GM13977 (cell line): ENCODE data around the gene COL2A1.

Experiments used
- DNase-seq: peaks from one replicate; pipeline ENCODE4 v3.0.0; 2012; ENCODE audit warnings: low spot score
- in situ Hi-C: fragments of 300-500 bp; cut with MboI; formaldehyde crosslinking; loops from one replicate; pipeline ENCODE4 v1.12.0; 2022; ENCODE audit warnings: low sequenced_read_pairs, low pct_unique_long_range_greater_than_20kb, mixed read lengths, inconsistent platforms; ENCODE audit not compliant: unreplicated experiment
- TF ChIP-seq, protein P1 (sequence below): IDR thresholded peaks from 2 replicates; pipeline ENCODE4 v1.5.1; 2012; ENCODE audit warnings: mild to moderate bottlenecking, control low read depth; ENCODE audit not compliant: insufficient read depth; ENCODE audit errors: extremely low read depth, missing control alignments

COL2A1 gene

DNA sequence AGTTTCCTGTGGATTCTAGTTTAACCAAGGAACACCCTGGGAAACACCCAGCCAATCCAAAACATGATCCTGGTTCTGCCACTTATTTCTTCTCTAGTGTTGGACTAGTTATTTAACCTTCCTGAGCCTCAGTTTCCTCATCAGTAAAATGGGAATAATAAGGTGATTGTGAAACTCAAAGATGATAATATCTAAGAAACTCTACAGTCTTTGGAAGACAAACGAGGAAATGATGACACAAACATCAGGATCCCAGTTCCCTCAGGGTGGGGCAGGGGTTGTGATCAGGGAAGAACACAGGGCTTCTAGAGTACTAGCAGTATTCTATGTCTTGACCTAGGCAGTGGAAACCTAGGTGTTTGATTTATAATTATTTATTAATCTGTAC, 58.9 kb downstream of the COL2A1 start:
- TF ChIP-seq, protein P1, sequence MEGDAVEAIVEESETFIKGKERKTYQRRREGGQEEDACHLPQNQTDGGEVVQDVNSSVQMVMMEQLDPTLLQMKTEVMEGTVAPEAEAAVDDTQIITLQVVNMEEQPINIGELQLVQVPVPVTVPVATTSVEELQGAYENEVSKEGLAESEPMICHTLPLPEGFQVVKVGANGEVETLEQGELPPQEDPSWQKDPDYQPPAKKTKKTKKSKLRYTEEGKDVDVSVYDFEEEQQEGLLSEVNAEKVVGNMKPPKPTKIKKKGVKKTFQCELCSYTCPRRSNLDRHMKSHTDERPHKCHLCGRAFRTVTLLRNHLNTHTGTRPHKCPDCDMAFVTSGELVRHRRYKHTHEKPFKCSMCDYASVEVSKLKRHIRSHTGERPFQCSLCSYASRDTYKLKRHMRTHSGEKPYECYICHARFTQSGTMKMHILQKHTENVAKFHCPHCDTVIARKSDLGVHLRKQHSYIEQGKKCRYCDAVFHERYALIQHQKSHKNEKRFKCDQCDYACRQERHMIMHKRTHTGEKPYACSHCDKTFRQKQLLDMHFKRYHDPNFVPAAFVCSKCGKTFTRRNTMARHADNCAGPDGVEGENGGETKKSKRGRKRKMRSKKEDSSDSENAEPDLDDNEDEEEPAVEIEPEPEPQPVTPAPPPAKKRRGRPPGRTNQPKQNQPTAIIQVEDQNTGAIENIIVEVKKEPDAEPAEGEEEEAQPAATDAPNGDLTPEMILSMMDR: no peak
- in situ Hi-C loops: no loop called here
- no peak for DNase-seq

DNA sequence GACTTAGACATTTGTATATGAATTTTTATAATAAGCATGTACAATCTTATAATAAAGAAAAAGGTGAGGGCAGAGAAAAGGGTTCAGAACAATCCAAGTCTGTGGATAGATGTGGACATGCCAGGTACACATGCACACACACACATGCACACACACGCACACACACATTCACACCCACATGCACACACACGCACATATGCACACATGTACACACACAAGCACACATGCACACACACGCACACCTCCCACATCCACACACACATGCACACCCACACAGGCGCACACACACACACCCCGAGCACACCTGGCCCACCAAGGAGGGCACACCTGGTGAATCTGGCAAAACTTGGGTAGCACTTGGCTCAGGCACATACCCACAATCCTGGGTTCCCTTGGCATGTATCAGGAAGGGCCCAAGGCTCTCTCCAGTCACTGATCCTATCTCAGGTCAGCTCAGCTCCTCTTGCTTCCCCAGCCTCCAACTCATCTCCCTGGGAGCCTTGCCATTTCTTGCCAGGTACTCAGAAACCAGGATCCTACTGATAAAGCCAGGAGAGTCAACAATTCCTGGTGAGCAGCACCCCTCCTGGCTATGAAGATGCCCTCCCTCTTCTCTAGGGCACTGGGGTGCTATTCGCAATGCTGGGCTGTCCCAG, 59.5 kb downstream of the COL2A1 start:
- in situ Hi-C loops: no loop called here
- TF ChIP-seq, protein P1: no peak
- no peak for DNase-seq

DNA sequence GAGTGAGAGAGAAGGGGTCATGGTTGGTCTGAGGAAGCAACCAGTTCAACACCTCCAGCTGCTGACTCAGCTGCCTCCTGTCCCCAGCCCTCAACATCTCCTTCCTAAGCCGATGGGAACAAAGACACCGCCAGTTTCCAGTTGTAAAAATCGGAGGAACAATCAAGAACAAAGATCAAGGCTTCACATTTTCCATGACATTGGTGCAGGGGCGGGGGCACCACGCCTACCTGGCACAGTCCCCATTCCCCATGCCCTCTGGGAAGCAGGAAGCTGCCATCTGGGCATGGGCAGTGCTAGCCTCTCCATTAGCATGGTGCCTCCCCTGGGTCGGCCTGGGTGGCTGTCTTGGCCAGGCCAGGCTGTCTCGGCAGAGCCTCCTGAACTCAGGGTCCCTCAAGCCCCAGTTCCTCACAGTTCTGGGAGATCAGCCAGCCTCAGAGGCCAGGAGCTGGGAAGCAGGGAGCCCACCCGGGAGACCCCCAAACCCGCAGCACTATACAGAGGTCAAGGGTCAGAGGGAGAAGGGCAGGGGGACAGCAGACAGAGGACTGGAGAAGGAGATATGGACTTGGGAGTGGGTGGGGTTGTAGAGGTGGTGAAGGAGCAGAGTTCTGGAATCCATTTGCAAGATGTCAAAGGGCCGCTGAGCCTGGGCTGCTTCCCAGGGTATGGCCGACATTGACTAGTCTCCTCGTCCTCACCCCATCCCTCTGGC, 60.5 kb downstream of the COL2A1 start:
- in situ Hi-C loops: no loop called here
- DNase-seq: no peak
- TF ChIP-seq, protein P1: no peak

DNA sequence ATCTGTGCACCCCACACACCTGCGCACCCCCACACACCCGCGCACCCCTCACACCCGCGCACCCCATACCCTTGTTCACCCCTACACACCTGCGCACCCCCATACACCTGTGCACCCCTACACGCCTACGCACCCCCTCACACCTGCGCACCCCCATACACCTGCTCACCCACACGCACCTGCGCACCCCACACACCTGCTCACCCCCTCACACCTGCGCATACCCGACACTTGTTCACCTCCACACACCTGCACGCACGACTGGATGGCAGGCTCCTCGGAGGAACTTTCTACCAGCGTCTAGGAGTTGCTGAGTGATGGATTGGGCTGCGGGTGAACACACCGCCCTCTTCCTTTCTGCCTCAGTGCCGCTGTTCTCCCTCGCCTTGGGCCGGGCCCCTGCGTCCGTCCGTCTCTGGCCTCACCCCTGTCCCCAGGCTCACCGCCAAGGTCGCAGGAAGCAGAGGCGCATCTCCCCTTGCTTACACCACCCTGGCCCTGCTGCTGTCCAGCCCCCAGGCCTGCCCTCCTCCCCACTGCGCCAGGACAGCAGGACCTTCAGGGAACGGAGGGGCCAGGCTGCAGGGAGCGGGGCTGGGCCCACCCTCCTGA, 61.6 kb downstream of the COL2A1 start:
- DNase-seq: no peak
- in situ Hi-C loops: no loop called here
- TF ChIP-seq, protein P1: no peak

DNA sequence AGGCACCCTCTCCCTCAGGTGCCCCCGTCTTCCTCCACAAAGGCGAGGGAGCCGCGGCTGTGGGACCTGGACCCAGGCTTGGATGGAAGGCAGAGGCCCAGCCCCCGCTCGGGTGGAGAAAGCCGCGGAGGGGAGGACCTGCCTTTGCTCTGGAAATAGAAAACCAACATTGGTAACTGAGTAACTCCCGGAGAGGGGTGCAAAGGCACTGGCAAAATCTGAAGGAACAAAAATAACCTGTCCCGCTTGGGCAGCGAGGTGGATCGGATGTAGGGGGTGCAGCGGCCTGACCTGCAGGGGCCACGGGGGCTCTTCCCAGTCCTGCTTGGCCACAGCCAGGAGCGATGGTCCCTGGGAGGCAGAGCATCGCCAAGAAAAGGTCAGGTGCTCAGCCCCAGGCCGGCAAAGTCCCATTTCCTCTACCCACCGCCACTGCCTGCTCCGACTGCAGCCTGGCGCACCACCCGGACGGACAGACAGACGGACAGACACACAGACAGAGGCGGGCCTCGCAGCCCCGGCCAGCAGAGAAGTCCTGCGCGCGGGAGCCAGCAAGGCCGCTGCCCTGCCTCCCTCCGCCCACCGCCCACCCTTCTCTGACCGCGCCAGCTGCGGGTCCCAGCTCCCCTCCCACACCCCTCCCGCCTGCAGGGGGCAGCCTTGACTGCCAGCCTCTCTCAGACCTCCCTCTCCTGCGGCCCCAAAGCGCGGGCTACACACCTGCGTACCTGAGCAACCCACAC, 62.2 kb downstream of the COL2A1 start:
- peak; percentile 69 for DNase-seq
- in situ Hi-C loops: no loop called here
- TF ChIP-seq, protein P1: peak; percentile 46

DNA sequence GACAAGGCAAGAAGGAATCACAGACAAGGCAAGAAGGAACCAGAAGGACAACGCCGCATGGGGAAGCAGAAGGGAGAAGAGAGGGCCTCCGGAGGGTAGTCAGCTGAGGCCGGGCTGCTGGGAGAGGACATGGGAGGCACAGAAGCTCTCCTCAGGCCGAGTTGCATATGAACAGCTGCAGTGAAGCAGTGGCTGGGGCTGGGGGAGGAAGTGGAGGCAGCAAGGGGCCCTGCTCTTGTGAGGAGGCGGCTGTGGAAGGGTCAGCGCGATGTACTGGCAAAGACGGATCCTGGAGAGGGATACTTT, 62.8 kb downstream of the COL2A1 start:
- TF ChIP-seq, protein P1: no peak
- DNase-seq: no peak
- in situ Hi-C loops: no loop called here
